Left ventricle myocardium inferior (tissue), 1 donor: Measurements from ENCODE around the gene RXRA. TPM values are rescaled to one million over a fixed set of nuclear protein-coding genes. Genes with fewer than 3 reads are reported as not detected.

Experiments
- DNase-seq: peaks from one replicate; pipeline ENCODE4 v3.0.0-alpha.2; 2020
- H3K27ac ChIP-seq: fragments of 200-600 bp; replicated peaks from 2 replicates; pipeline ENCODE4 v1.8.0; 2021
- H3K27me3 ChIP-seq: fragments of 200-600 bp; 2 replicates; pipeline ENCODE4 v1.8.0; 2021; ENCODE audit warnings: low read depth
- H3K36me3 ChIP-seq: fragments of 200-600 bp; 2 replicates; pipeline ENCODE4 v1.8.0; 2021
- H3K4me1 ChIP-seq: fragments of 200-600 bp; 2 replicates; pipeline ENCODE4 v1.8.0; 2021
- H3K4me3 ChIP-seq: fragments of 200-600 bp; 2 replicates; pipeline ENCODE4 v1.8.0; 2021; ENCODE audit warnings: mild to moderate bottlenecking, moderate library complexity
- H3K9me3 ChIP-seq: fragments of 200-600 bp; replicated peaks from 2 replicates; pipeline ENCODE4 v1.8.0; 2021
- intact Hi-C: fragments of 100-400 bp; cut with micrococcal nuclease; formaldehyde crosslinking; loops from one replicate; pipeline ENCODE4 v1.11.0; 2022
- total RNA-seq: library from RNA; stranded (reverse); fragmentation: NEBNext Ultra II Directional; extraction: Animal tissue kit (Norgen Biotek cat#: 25700); gene quantifications from one replicate; pipeline ENCODE4 v1.2.1, GENCODE V29; 2021
- TF ChIP-seq, protein P1 (sequence below): fragments of 200-600 bp; IDR thresholded peaks from 2 replicates; pipeline ENCODE4 v1.8.0; 2021; ENCODE audit warnings: antibody characterized with exemption, mild to moderate bottlenecking, borderline replicate concordance
- donor health status: DM: no; HTN: yes; CAD: no; lungs with severe emphysema.

Gene RXRA
- total RNA-seq, 1 donor from 2014 or later, result 57.1 TPM

DNA sequence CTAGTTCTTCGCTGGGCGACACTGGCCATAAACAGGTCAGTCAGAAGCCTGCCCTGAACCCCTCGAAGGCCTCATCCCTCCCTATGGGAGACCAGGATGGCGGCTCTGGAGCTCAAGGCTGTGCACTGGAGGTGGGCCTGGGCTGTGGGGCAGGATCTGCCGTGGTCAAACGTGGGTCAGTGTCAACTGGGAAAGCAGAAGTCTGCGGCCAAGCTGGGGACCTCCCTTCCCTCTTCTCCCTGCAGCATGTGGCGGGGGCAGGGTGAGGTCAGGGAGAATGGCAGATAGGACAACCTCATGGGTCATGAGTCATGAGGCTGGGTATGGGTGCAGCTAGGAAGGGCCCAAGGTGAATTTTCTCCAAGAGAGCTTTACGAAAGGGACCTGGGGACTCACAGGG lies 132.9 kb downstream of the RXRA start:
- intact Hi-C loops, result no loop called here
- TF ChIP-seq, protein P1, sequence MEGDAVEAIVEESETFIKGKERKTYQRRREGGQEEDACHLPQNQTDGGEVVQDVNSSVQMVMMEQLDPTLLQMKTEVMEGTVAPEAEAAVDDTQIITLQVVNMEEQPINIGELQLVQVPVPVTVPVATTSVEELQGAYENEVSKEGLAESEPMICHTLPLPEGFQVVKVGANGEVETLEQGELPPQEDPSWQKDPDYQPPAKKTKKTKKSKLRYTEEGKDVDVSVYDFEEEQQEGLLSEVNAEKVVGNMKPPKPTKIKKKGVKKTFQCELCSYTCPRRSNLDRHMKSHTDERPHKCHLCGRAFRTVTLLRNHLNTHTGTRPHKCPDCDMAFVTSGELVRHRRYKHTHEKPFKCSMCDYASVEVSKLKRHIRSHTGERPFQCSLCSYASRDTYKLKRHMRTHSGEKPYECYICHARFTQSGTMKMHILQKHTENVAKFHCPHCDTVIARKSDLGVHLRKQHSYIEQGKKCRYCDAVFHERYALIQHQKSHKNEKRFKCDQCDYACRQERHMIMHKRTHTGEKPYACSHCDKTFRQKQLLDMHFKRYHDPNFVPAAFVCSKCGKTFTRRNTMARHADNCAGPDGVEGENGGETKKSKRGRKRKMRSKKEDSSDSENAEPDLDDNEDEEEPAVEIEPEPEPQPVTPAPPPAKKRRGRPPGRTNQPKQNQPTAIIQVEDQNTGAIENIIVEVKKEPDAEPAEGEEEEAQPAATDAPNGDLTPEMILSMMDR, result no peak
- no peak overlapping the region for H3K4me3 ChIP-seq
- peaks cover 4% of the 10 kb centered on the region for H3K27me3 ChIP-seq
- no peaks in the 10 kb centered on the region for H3K36me3 ChIP-seq
- peaks cover 12% of the 10 kb centered on the region for H3K9me3 ChIP-seq
- peak overlapping the region; percentile 58 for H3K27ac ChIP-seq
- H3K4me1 ChIP-seq, result peaks cover 28% of the 10 kb centered on the region
- no peak for DNase-seq

DNA sequence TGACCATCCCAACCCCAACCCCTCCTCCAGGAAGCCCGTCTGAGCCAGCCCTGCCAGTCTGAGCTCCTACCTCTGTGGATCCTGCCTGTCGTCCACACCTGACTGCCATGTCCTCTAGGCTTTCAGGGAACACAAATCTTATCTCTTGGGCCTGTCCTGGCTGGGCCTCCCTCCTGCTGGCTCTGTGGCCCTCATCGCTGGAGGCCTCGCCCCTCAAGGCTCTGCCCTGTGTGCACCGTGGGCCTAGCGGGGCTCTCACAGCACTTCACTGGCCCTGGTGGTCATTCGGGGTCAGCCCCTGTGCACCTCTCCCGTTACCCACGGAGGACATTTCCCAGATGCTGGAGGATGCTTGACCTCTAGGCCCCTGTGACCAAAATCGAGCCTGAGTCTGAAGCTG lies 133.3 kb downstream of the RXRA start:
- Histone ChIP-seq H3K4me3 (no peak overlapping the region), H3K36me3 (no peaks in the 10 kb centered on the region), H3K27ac (no peak overlapping the region), H3K4me1 (peaks cover 28% of the 10 kb centered on the region), H3K9me3 (peaks cover 12% of the 10 kb centered on the region), H3K27me3 (peaks cover 4% of the 10 kb centered on the region)
- intact Hi-C loops, result no loop called here
- no peak for DNase-seq
- TF ChIP-seq, protein P1, result no peak

DNA sequence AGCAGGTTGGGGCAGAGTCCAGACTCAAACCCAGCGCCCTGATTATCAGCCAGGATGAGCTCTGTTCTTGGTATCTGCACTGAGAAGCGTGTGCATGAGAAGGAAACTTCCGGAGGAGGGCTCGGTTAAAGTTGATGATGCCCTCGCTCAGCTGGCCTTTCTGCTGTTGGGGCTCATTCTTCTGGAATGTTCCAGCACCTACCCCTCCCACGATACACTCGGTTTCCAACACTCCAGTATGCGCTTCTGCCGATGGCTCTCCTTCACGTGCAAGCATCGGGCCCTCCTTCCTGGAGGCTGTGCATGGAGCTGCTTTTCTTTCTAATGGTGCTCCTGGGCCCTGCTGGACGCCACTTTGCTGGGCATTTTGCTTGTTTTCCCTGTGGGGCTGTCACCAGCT lies 134.0 kb downstream of the RXRA start:
- Histone ChIP-seq H3K4me1 (peaks cover 26% of the 10 kb centered on the region), H3K27ac (no peak overlapping the region), H3K9me3 (peaks cover 12% of the 10 kb centered on the region), H3K27me3 (peaks cover 4% of the 10 kb centered on the region), H3K36me3 (no peaks in the 10 kb centered on the region), H3K4me3 (no peak overlapping the region)
- TF ChIP-seq, protein P1, result no peak
- DNase-seq, result no peak
- intact Hi-C loops, result no loop called here

DNA sequence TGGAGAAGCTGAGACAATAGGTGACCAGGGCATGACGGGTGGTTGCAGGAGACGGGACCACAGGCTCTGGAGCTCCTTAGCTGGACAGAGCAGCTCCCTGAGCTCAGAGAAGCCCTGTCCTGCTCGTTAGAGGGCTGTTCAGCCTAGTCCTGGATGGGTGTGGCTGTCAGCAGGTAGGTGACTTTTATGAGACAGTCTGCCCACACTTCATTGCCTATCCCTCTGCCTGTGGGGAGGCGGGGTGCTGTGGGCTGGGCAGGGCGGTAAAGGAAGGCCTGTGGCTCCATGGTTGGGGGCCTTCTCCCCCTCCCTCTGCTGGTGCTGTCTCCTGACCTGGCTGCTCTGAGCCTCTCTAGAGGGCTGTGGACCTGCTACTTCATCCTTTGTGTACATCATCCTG lies 134.6 kb downstream of the RXRA start:
- no peak overlapping the region for H3K27ac ChIP-seq
- no peak overlapping the region for H3K4me3 ChIP-seq
- no peaks in the 10 kb centered on the region for H3K36me3 ChIP-seq
- peaks cover 12% of the 10 kb centered on the region for H3K9me3 ChIP-seq
- TF ChIP-seq, protein P1, result no peak
- peaks cover 19% of the 10 kb centered on the region for H3K4me1 ChIP-seq
- DNase-seq, result no peak
- peaks cover 4% of the 10 kb centered on the region for H3K27me3 ChIP-seq
- intact Hi-C loops, result no loop called here

DNA sequence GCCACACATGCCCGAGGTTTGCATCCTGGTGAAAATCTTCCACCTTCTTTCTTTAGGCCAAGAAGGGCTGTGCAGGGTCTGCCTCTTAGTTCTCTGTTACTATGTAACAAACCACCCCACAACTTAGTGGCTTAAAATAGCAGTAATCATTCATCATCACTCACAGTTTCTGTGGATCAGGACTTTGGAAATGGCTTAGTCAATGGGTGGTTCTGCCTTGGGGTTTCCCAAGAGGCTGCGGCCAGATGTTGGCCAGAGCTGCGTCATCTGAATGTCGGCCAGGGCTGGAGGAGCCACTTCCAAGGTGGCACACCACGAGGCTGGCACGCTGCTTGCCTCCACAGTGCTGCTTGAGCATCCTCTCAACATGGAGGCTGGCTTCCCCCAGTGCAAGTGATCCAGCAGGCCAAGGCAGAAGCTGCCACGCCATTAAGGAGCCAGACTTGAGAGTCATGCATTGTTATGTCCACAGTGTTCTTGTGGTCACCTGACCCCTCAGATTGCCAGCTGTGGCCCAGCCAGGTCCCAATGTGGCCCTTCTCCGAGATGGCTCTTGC lies 135.2 kb downstream of the RXRA start:
- H3K4me1 ChIP-seq, result peaks cover 13% of the 10 kb centered on the region
- H3K27me3 ChIP-seq, result peaks cover 4% of the 10 kb centered on the region
- H3K27ac ChIP-seq, result no peak overlapping the region
- TF ChIP-seq, protein P1, result no peak
- no peak for DNase-seq
- intact Hi-C loops, result no loop called here
- no peaks in the 10 kb centered on the region for H3K36me3 ChIP-seq
- H3K9me3 ChIP-seq, result peaks cover 12% of the 10 kb centered on the region
- no peak overlapping the region for H3K4me3 ChIP-seq
